SK-MEL-5 (cell line): Measurements from ENCODE around the gene VEZT. TPM values are rescaled to one million over a fixed set of nuclear protein-coding genes. Genes with fewer than 3 reads are reported as not detected.
"Not testable (repeated sequence)": the region's sequence is repeated elsewhere in the genome, so short reads cannot be mapped to it uniquely, and the experiment has no call there.

Experiments
- DNase-seq: peaks from one replicate; pipeline ENCODE4 v3.0.0-alpha.2; 2016; ENCODE audit warnings: low read depth, low spot score
- in situ Hi-C: cut with HindIII; loops from 2 replicates; pipeline ENCODE4 v1.10.0; 2016; ENCODE audit warnings: low sequenced_read_pairs, high pct_unique_total_duplicates, low pct_unique_long_range_greater_than_20kb
- total RNA-seq: library from RNA; depleted of rRNA; stranded (reverse); fragments of >200 nt; shearing (Covaris generic); gene quantifications from 2 replicates; pipeline ENCODE4 v1.2.3, GENCODE V29; 2014

Gene VEZT
- total RNA-seq, 1 experiment from 2014 or later = 43.9 TPM

GRCh38 chr12:95271465-95271864, 53.9 kb downstream of the VEZT start:
- in situ Hi-C loops = no loop called here
- DNase-seq = no peak

- in situ Hi-C loops = no loop called here
- peak; percentile 23 for DNase-seq
Observed at GRCh38 chr12:95277139-95277538, 59.5 kb downstream of the VEZT start.

GRCh38 chr12:95279856-95280255, 62.2 kb downstream of the VEZT start:
- in situ Hi-C loops = no loop called here
- no peak for DNase-seq

GRCh38 chr12:95282266-95282665, 64.7 kb downstream of the VEZT start:
- no peak for DNase-seq
- in situ Hi-C loops = no loop called here

- in situ Hi-C loops = no loop called here
- no peak for DNase-seq
Observed at GRCh38 chr12:95283371-95283770, 65.8 kb downstream of the VEZT start.

GRCh38 chr12:95286713-95287112, 69.1 kb downstream of the VEZT start:
- no peak for DNase-seq
- in situ Hi-C loops = no loop called here

- DNase-seq = no peak
- in situ Hi-C loops = no loop called here
Observed at GRCh38 chr12:95291501-95291900, 73.9 kb downstream of the VEZT start.

GRCh38 chr12:95298916-95299315, 81.3 kb downstream of the VEZT start:
- DNase-seq = no peak
- in situ Hi-C loops = no loop called here

- DNase-seq = no peak
- in situ Hi-C loops = no loop called here
Observed at GRCh38 chr12:95300286-95300685, 82.7 kb downstream of the VEZT start.

GRCh38 chr12:95303476-95303875, 85.9 kb downstream of the VEZT start:
- in situ Hi-C loops = no loop called here
- DNase-seq = no peak

- no peak for DNase-seq
- in situ Hi-C loops = no loop called here
Observed at GRCh38 chr12:95304673-95305198, 87.1 kb downstream of the VEZT start.

GRCh38 chr12:95312656-95313055, 95.0 kb downstream of the VEZT start:
- in situ Hi-C loops = no loop called here
- DNase-seq = peak; percentile 82

- in situ Hi-C loops, DNase-seq: not testable (repeated sequence)
Observed at GRCh38 chr12:95314756-95315155, 97.1 kb downstream of the VEZT start.

GRCh38 chr12:95316798-95317197, 99.2 kb downstream of the VEZT start:
- no peak for DNase-seq
- in situ Hi-C loops = no loop called here

GRCh38 chr12:95318071-95318545, 100.5 kb downstream of the VEZT start:
- in situ Hi-C loops = no loop called here
- no peak for DNase-seq

GRCh38 chr12:95319694-95320331, 102.2 kb downstream of the VEZT start:
- DNase-seq = no peak
- in situ Hi-C loops = no loop called here

GRCh38 chr12:95321516-95322246, 104.1 kb downstream of the VEZT start:
- in situ Hi-C loops = no loop called here
- DNase-seq = no peak

- no peak for DNase-seq
Observed at GRCh38 chr12:95322326-95322725, 104.7 kb downstream of the VEZT start.

GRCh38 chr12:95323212-95323611, 105.6 kb downstream of the VEZT start:
- no peak for DNase-seq
- in situ Hi-C loops = no loop called here

More at GRCh38 chr12:95322326-95322725, 104.7 kb downstream of the VEZT start:
- in situ Hi-C loops = no loop called here
